HG03432 (cell line): ENCODE data around the gene ICAM3.
A peak's percentile ranks its signal among the peaks of the same experiment; 100 is the strongest.

ENCODE experiments used
- ATAC-seq: cut with Tn5 transposase; IDR thresholded peaks from one replicate; pipeline ENCODE4 v1.9.1; 2021; ENCODE audit warnings: mild to moderate bottlenecking, moderate library complexity; ENCODE audit not compliant: unreplicated experiment

Gene ICAM3

DNA sequence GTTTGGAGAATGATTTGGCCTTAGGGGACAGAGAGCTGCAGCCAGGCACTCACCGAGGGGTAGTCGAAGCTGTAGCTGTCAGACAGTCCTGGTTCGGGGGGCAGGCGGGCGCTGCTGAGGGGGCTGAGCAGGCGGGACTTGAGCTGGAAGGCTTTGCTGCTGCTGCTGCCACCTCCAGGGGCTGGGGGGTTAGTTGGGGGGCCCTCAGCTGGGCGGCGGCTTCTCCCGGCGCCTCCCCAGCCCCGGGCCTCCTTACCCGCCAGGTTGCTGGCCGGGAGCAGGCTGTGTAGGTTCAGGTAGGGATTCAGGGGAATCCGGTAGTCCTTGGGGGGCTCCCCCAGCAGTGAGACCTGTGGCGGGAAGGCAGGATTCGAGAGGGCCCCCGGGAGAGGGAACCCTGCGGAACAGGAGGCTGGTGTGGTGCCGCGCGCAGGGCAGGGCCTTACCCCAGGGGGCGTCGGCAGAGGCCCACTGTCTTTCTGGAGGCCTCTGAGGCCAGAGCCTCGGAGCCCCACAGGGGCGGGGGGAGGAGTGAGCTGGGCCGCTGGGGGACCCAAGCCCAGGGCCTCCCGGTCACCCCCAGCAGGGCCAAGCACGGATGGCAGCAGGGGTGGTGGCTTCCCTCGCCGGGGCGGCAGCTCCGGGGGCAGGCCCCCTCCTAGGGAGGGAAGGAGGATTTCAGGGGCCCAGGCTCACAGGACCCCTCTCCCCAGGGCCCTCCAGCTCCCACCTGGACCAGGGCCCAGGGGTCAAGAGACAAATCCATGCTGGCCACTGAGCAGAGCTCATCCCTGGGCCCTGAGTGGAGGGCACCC lies 18.6 kb downstream of the ICAM3 start:
- ATAC-seq: no peak

DNA sequence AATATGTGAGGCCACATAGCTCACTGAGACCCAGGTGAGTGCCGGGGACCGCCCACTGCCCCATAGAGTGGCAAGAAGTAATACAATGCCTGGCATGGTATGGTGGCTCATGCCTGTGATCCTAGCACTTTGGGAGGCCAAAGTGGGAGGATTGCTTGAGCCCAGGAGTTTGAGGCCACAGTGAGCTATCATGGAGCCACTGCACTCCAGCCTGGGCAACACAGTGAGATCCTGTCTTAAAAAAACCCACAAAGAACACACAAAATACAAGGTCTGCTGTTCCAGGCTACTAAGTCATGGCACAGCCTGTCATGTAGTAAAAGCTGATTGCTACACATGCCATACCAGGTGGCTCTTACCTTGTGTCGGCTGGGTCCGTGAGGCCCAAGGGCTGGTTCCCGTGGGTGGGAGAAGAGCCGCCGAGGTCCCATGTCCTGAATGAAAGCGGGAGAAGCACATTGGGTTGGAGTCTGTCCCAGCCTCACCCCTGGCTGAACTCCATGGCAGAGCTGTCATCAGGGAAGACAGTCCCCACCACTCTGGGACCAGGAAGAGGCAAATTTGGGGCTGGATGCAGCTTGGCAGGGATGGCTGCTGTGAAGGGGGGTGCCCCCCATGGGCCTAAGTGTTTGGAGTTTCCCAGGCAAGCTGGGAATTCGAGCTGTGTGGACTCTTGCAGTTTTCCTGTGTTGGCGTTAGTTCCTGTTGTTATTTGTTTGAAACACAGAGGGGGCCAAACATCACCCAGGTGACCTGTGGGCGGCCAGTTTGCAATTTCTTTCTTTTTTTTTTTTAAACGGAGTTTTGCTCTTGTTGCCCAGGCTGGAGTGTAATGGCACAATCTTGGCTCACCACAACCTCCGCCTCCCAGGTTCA lies 20.4 kb downstream of the ICAM3 start:
- ATAC-seq: no peak

DNA sequence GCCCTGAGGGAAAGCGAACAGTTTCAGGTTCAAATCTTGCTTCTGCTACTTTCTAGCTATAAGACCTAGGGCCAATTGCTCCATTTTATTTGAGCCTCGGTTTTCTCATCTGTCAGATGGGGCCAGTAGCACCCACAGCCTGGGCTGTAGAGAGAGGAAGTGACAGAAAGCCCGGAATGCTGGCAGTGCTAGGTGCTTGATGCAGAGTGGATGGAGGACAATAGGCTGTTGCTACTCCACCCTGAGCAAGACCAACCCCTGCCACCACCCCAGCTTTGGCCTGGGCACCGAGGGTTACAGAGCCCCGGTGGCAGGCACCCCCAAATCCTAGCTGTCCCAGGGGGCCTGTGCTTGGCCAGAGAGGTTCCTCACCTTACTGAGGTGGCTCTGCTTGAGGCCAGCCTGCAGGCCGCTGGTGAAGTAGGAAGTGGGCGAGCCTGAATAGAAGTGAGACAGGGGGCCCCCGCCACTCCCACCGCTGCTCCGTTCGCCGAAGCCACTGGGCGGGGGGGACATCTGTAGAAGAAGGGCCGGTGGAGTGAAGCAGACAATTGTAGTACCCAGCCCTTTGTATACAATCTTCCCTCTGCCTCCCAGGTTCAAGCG lies 21.5 kb downstream of the ICAM3 start:
- ATAC-seq: no peak

DNA sequence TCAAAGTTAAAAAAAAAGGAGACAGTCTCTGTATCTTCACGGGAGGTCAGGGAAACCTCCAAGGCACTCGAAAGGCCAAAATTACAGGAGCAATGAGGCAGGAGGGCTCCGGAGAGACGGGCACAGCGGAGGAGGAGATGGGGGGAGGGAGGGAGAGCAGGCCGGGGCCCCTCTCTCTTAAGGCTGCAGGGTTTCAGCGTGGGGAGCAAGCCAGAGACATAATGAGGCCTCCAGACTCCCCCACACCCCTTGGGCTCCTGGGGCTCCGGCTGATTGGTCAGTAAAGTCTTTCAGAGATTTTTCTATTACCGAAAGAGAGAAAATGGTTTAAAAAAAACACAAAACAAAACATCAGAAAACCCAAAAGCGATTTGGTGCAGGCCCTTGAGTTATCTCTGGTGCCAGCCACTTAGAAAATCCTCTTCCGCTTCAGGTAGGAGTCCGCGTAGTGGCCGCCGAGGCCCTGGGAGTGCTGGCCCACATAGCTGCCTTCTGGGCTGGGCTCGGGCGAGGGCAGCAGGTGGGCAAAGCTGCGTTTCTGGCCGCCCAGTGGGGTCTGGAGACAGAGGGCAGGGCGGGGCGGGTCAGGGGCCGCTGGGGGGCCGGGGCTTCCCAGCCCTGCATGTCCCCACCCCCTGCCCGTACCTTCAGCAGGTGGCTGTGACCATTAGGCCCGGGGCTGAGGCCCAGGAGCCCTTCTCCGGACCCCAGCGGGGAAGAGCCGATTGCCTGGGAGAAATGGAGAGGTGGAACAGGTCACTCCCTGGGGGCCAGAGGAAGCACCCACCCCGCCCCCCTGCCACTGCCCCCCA lies 22.2 kb downstream of the ICAM3 start:
- no peak for ATAC-seq

DNA sequence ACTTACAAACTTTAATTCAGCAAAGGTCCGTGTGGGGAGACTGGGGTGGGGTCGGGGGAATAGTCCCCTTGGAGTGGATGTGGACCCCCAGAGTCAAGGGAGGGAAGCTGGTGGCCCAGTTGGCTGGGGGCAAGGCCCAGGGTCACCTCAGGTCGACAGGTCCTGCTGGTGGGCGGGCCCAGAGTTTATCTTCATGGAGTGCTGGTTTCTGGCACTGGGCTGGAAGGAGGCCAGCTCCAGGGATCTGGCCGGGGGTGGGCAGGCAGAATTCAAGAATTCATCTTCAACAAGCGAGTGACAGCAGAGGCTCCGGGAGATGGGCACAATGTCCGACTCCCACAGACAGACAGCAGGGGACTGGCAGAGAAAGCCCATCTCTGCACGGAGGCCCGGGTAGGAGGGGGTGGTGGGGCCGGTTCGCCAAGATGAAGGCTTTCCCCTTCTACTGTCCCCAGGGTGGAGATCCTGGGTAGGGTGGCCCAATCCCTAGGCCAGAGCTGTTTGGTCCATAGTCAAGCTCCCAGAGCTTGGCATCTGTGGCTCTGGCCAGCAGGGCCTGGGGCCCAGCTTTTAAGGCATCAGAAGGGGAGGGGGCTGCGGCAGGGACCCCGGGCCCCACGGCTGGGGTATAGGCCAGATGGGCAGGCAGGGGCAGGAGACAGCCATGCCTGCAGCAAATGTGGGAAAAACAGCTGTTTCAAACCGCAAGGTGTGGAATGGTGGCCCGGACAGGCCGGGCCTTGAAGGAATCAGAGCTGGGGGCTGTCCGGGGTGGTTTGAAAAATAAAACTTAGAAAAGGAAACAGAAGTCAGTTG lies 23.0 kb downstream of the ICAM3 start:
- no peak for ATAC-seq

DNA sequence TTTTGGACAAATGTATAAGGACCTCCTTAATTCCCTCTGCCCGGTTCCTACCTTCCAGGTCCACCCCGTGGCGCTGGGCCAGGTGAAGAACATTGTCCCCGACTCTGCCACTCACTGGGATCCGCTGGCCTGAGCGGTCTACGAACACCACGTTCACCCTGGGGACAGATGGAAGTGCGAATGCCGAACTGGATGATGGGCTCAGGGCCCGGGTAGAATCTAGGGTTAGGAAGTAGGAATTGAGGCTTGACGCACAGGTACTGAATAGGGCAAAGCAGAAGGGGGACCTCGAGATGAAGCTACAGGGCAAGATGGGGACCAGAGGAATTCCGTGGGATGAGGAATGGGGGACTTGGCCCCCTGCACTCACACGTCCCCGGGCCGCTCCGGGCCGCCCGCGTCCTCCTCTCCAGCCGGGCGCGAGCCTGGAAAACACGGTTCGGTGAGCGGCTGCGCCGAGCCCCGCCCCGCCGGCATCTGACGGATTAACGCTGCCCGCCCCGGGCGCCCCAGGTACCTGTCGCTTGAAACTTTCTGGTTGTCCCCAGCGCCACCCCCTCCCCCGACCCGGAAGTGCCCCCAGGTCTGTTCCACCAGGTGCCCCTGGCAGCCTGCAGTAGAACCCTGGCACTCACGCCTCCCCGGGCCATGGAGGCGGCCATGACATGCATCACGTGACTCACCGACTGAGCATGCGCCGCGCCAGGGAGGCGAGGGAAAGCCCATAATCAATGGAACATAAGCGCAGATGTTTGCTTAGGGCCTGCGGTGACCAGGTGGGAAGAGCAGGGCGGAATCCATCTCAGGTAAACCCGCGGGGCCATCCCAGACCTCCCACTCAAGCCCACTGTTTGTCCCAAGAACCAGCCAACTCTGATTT lies 23.8 kb downstream of the ICAM3 start, which contains the start of gene FDX2:
FDX2 (minus strand) TSS at position 681 of the 880 bp plus-strand sequence; CDS start at position 662, 19 bp downstream.
- peak; percentile 61 for ATAC-seq

DNA sequence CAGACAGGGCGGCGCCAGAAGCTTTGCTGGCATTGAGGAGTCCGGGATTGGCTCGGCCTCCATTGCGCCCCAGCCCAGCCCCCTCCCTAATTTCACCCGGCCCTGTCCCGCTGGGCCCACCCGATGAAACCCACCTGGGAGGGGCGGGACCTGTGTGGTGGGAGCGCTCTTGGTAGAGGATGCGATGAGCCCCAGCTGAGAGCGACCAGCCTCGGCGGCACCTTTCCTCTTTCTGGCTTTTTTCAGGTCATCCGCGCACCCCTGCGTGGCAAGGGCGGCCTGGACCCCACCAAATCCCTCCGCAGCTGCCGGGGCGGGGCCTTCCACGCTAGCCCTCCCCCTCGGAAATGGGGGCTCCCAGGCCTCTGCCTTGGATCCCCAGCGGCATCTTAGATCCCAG lies 30.0 kb downstream of the ICAM3 start, which contains the start of gene ZGLP1:
ZGLP1 (minus strand) TSS at position 393 of the 400 bp plus-strand sequence.
- ATAC-seq: no peak

DNA sequence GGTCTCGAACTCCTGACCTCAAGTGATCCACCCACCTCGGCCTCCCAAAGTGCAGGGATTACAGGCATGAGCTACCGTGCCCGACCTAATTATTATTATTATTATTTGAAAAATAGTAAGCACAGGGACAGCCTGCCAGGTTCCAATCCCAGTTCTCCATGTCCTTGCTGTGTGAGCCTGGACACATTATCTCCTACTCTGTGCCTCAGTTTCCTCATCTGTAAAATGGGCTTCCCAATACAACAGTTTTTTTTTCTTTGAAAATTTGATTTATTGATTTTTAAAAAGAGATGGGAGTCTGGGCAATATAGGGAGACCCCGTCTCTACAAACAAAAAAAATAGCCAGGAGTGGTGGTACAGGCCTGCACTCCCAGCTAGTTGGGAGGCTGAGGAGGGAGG lies 33.1 kb downstream of the ICAM3 start:
- no peak for ATAC-seq

DNA sequence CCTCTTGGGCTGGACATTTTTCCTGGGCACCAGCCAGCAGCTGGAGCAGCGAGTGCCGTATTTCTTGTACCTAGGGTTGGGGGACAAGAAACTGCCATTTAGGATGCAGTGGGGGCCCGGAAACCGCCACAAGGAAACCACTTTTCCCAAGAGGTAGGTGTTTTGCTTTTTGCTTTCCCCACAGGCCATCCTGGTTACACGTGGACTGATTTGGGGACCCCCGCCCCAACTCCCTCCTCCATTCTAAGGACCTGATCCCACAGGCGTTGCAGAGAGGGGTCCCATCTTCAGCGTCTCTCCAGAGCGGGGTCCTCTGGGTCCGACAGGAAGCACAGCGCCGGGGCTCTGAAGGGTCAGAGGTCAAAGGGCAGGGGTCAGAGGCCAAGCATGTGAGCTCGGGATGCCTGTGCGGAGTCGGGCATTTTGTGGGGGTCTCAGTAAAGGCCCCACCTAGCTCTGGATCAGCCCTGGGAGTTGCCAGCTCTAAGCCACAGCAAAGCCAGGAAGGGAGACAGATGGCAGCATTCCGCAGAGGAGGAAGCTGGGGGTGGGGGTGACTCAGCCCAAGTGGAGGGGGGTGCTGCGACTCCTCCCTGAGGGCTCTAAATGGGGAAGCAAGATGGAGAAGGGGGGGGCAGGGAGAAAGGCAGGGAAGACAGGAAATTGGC lies 34.2 kb downstream of the ICAM3 start:
- ATAC-seq: no peak

DNA sequence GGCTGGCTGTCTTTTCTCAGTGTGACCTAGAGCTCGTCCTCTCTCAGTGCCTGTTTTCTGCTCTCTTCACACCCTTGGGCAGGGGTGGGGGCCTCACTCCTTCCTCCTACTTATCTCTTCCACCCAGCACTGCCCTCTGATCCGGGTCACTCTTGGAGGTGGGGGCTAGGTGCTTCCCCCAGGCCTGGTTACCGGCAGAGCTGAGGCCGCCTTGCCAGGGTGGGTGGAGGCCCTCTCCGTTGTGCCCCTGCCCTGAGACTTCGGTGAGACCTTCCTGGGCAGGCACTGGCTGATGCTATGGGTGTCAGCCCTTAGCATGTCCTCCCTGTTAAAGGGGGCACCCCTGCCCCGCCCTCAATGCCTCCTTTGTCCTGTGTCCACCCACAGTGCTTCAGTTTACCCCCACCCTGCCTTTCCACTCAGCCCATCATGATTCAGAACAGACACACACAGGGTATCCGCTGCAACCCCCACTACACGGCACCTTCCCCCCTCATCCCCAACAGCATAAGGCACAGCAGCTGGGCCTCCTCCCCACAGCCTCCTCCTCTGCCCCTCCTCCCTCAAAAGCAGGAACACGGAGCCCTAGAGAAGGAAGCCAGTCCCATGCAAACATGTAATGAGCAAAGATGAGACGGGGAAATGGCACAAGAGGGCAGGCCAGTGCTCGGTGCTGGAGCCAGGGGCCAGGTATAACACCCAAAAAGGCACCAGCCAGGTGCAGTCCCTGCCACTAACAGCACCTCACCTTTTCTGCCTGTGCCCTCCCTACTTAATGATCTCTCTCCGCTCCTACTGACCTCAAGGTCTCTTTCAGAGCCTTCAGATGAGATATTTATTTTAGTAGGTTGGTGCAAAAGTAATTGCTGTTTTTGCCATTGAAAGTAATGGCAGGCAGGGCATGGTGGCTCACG lies 39.6 kb downstream of the ICAM3 start:
- ATAC-seq: no peak

DNA sequence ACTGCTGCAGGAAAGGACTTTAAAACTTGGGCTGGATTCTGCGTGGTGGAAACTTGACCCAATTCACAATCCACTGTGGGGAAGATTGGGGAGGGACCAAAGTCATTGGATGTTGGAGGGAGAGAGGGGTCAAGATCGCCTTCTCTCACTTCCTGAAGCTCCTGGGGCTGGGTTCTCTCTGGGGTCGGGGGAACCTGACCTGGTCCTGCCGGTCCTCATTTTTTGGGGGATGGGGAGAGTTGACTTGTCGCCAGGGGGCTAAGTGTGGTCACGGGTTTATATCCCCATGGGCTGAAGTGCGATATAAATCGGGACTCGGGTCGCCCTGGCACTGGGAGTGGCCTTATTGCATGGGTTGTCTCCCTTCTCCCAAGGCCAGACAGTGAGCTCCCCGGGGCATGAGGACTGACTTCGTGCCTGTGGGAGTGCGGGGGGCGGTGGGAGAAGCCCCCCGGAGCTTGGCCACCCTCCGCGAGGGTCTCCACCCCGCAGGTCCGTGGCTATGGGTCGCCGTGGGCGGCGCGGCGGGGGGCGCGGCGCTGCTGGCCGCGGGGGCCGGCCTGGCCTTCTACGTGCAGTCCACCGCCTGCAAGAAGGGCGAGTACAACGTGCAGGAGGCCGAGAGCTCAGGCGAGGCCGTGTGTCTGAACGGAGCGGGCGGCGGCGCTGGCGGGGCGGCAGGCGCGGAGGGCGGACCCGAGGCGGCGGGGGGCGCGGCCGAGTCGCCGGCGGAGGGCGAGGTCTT lies 43.4 kb downstream of the ICAM3 start:
- ATAC-seq: no peak

DNA sequence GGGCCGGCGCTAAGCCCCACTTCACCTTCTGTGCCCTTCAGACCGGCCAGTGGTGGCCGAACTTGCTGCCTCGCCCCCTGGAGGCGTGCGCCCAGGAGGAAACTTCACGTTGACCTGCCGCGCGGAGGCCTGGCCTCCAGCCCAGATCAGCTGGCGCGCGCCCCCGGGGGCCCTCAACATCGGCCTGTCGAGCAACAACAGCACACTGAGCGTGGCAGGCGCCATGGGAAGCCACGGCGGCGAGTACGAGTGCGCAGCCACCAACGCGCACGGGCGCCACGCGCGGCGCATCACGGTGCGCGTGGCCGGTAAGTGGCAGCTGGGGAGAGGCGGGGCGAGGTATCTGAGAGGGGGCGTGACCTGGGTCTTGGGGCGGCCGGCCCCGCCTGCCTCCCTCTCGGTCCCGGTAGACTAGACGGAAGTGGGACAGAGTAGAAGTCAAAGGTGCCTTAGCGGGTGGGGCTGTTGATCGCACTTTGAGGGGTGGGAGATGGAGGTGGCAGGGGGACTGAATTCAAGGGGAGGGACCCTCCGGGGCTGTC lies 44.0 kb downstream of the ICAM3 start:
- ATAC-seq: peak; percentile 45

DNA sequence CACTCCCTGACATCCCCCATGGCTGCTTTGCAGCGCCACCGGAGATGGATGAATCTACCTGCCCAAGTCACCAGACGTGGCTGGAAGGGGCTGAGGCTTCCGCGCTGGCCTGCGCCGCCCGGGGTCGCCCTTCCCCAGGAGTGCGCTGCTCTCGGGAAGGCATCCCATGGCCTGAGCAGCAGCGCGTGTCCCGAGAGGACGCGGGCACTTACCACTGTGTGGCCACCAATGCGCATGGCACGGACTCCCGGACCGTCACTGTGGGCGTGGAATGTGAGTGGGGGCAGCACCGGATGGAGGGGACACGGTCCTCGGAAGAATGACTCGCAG lies 45.1 kb downstream of the ICAM3 start:
- no peak for ATAC-seq

DNA sequence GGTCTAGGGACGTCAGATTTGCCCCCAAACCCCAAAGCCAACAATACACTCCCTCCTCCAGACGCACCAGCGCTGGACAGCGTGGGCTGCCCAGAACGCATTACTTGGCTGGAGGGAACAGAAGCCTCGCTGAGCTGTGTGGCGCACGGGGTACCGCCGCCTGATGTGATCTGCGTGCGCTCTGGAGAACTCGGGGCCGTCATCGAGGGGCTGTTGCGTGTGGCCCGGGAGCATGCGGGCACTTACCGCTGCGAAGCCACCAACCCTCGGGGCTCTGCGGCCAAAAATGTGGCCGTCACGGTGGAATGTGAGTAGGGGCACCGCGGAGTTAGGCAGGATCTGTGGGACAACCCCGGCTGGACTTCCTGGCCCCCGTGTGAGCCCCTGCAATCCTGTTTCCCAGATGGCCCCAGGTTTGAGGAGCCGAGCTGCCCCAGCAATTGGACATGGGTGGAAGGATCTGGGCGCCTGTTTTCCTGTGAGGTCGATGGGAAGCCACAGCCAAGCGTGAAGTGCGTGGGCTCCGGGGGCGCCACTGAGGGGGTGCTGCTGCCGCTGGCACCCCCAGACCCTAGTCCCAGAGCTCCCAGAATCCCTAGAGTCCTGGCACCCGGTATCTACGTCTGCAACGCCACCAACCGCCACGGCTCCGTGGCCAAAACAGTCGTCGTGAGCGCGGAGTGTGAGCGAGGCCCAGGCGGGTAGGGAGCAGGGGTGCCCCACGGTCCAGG lies 45.6 kb downstream of the ICAM3 start:
- no peak for ATAC-seq

DNA sequence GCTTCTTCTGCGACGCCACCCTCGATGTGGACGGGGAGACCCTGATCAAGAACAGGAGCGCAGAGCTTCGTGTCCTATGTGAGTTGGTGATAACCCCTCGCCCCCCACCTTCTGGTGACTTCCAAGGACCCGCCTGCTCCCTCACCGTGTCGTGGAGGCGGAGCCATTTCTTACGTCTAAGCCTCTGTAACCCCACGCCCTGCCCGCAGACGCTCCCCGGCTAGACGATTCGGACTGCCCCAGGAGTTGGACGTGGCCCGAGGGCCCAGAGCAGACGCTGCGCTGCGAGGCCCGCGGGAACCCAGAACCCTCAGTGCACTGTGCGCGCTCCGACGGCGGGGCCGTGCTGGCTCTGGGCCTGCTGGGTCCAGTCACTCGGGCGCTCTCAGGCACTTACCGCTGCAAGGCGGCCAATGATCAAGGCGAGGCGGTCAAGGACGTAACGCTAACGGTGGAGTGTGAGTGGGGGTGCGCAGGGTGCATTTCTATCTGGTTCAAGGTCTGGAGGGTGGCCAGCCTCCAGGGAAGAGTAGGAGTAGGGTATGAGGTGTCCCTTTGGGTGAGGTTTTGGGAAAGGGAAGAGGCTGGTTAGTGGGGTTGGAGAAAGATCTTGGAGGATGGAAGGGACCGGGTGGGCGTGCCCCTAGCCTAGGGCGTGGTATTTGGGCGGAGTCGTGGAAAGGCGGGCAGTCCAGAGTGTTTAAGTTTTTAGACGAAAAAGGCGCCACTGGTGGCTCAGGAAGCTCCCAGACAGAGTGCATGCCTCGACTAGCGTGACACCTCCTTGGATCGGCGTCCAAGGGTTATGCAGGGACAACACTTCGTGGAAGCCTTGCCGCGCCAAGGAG lies 46.4 kb downstream of the ICAM3 start:
- ATAC-seq: no peak
